ENCODE data around the gene UBE3B. TPM values are rescaled to one million over a fixed set of nuclear protein-coding genes. Genes with fewer than 3 reads are reported as not detected.

UBE3B gene
- total RNA-seq, 2 donors from 2014 or later = 32.0 to 39.8 TPM

GRCh38 chr12:109466305-109466704, 11.1 kb upstream of the UBE3B start:
- no peaks in the 10 kb centered on the region for H3K27me3 Mint-ChIP-seq (ENCODE audit: insufficient read depth)
- Histone ChIP-seq H3K9ac (ENCODE audit: extremely low read depth, low read length, poor library complexity, severe bottlenecking) (no peak overlapping the region), H3K4me3 (ENCODE audit: low read length) (no peak overlapping the region), H3K27ac (ENCODE audit: low read depth, low read length) (no peak overlapping the region), H3K36me3 (ENCODE audit: control insufficient read depth, insufficient read depth, low read length) (peaks cover 62% of the 10 kb centered on the region), H3K27me3 (ENCODE audit: control insufficient read depth, insufficient read depth, low read length, poor library complexity, severe bottlenecking) (no peaks in the 10 kb centered on the region), H3K9me3 (ENCODE audit: control insufficient read depth, low read length) (no peaks in the 10 kb centered on the region), H3K4me1 (ENCODE audit: control insufficient read depth, insufficient read depth, low read length) (peaks cover 18% of the 10 kb centered on the region)
- 96 to 100% methylated on average over 1 to 2 of the region's 2 CpGs for WGBS, 2 experiments (ENCODE audit: insufficient coverage in 1 of 2, insufficient read length in 1 of 2)
- H3K36me3 Mint-ChIP-seq (ENCODE audit: low read depth) = peaks cover 54% of the 10 kb centered on the region
- H3K4me1 Mint-ChIP-seq = peaks cover 45% of the 10 kb centered on the region
- H3K27ac Mint-ChIP-seq = no peak overlapping the region
- H3K9me3 Mint-ChIP-seq = no peaks in the 10 kb centered on the region
- no peak overlapping the region for H3K4me3 Mint-ChIP-seq
- TF ChIP-seq CTCF (conservative IDR thresholded peaks at IDR 0.05) = no peak
- DNase-seq = no peak

GRCh38 chr12:109466821-109467220, 10.6 kb upstream of the UBE3B start:
- peaks cover 13% of the 10 kb centered on the region for H3K4me1 ChIP-seq (ENCODE audit: control insufficient read depth, insufficient read depth, low read length)
- no peaks in the 10 kb centered on the region for H3K9me3 ChIP-seq (ENCODE audit: control insufficient read depth, low read length)
- no peak overlapping the region for H3K9ac ChIP-seq (ENCODE audit: extremely low read depth, low read length, poor library complexity, severe bottlenecking)
- no peak overlapping the region for H3K4me3 ChIP-seq (ENCODE audit: low read length)
- no peak for TF ChIP-seq CTCF (conservative IDR thresholded peaks at IDR 0.05)
- no peak for DNase-seq
- Mint-ChIP-seq H3K9me3 (no peaks in the 10 kb centered on the region), H3K27ac (no peak overlapping the region), H3K36me3 (ENCODE audit: low read depth) (peaks cover 52% of the 10 kb centered on the region), H3K4me1 (peaks cover 41% of the 10 kb centered on the region), H3K4me3 (no peak overlapping the region), H3K27me3 (ENCODE audit: insufficient read depth) (no peaks in the 10 kb centered on the region)
- peaks cover 65% of the 10 kb centered on the region for H3K36me3 ChIP-seq (ENCODE audit: control insufficient read depth, insufficient read depth, low read length)
- 92 to 100% methylated on average over 3 of the region's 3 CpGs for WGBS, 2 experiments (ENCODE audit: insufficient coverage in 1 of 2, insufficient read length in 1 of 2)
- H3K27ac ChIP-seq (ENCODE audit: low read depth, low read length) = no peak overlapping the region
- H3K27me3 ChIP-seq (ENCODE audit: control insufficient read depth, insufficient read depth, low read length, poor library complexity, severe bottlenecking) = no peaks in the 10 kb centered on the region

GRCh38 chr12:109467978-109468676, 9.3 kb upstream of the UBE3B start:
- Mint-ChIP-seq H3K4me3 (no peak overlapping the region), H3K9me3 (no peaks in the 10 kb centered on the region), H3K27me3 (ENCODE audit: insufficient read depth) (no peaks in the 10 kb centered on the region), H3K36me3 (ENCODE audit: low read depth) (peaks cover 52% of the 10 kb centered on the region), H3K27ac (peak overlapping the region; percentile 79), H3K4me1 (peaks cover 27% of the 10 kb centered on the region)
- peaks cover 10% of the 10 kb centered on the region for H3K4me1 ChIP-seq (ENCODE audit: control insufficient read depth, insufficient read depth, low read length)
- H3K9me3 ChIP-seq (ENCODE audit: control insufficient read depth, low read length) = no peaks in the 10 kb centered on the region
- no peaks in the 10 kb centered on the region for H3K27me3 ChIP-seq (ENCODE audit: control insufficient read depth, insufficient read depth, low read length, poor library complexity, severe bottlenecking)
- H3K36me3 ChIP-seq (ENCODE audit: control insufficient read depth, insufficient read depth, low read length) = peaks cover 75% of the 10 kb centered on the region
- H3K4me3 ChIP-seq (ENCODE audit: low read length) = no peak overlapping the region
- WGBS, 2 experiments (ENCODE audit: insufficient coverage in 1 of 2, insufficient read length in 1 of 2) = 85 to 92% methylated on average over 2 to 7 of the region's 8 CpGs
- H3K9ac ChIP-seq (ENCODE audit: extremely low read depth, low read length, poor library complexity, severe bottlenecking) = no peak overlapping the region
- no peak overlapping the region for H3K27ac ChIP-seq (ENCODE audit: low read depth, low read length)
- peak; percentile 62 for DNase-seq
- TF ChIP-seq CTCF (conservative IDR thresholded peaks at IDR 0.05) = no peak
